Activated CD4-positive, alpha-beta T cell treated with anti-CD3 and anti-CD28 coated beads, Interleukin-2, amount 50 U/mL, for 4 hours (primary cell): Measurements from ENCODE around the gene TRIP13.
"Not testable (repeated sequence)": the region's sequence is repeated elsewhere in the genome, so short reads cannot be mapped to it uniquely, and the experiment has no call there.

Experiments used
- DNase-seq, 2 experiments: peaks; one replicate each; pipeline ENCODE4 v3.0.0-alpha.2; 2020

Gene TRIP13, protein sequence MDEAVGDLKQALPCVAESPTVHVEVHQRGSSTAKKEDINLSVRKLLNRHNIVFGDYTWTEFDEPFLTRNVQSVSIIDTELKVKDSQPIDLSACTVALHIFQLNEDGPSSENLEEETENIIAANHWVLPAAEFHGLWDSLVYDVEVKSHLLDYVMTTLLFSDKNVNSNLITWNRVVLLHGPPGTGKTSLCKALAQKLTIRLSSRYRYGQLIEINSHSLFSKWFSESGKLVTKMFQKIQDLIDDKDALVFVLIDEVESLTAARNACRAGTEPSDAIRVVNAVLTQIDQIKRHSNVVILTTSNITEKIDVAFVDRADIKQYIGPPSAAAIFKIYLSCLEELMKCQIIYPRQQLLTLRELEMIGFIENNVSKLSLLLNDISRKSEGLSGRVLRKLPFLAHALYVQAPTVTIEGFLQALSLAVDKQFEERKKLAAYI

DNA sequence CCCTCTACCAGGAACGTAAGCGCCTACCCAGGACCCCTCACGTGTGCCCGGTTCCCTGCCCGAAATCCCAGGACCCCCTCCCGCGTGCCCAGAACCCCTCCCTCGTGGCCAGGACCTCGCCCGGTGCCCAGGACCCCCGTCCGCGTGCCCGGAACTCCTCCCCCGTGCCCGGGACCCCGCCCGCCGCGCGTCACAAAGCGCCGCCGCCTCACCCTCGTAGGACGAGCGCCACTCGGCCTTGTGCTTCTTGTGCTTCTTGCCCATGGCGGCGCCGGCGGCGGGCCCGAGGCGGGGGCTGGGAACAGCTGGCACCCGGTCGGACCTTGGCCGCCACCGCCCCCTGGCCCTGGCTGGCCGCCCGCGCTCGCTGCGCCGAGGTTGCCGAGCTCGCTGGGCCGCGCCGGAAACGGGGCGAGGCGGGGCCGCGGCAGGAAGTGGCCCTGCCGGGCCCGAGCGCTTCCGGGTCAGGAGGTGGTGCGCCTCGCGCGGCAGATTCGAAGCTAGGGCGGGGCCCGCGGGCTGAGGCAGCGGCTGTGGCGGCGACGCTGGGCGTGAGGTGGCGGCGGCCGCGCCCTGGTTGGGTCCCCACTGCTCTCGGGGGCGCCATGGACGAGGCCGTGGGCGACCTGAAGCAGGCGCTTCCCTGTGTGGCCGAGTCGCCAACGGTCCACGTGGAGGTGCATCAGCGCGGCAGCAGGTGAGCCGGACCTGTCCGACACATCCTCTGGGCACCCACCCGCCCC is at the start of gene TRIP13, which contains the start of gene BRD9:
Gene TRIP13 (plus strand): TSS at position 491 of the 743 bp plus-strand sequence. CDS start 115 bp downstream, at position 606.
Gene BRD9 (minus strand): TSS at position 408 of the 743 bp plus-strand sequence. CDS start 144 bp downstream, at position 264.
- peak; percentile 75 to 80 for DNase-seq

- DNase-seq = not testable (repeated sequence)
Measured at GRCh38 chr5:843371-843770, 49.3 kb upstream of the TRIP13 start.

GRCh38 chr5:843926-844325 is 48.8 kb upstream of the TRIP13 start:
- not testable (repeated sequence) for DNase-seq

DNA sequence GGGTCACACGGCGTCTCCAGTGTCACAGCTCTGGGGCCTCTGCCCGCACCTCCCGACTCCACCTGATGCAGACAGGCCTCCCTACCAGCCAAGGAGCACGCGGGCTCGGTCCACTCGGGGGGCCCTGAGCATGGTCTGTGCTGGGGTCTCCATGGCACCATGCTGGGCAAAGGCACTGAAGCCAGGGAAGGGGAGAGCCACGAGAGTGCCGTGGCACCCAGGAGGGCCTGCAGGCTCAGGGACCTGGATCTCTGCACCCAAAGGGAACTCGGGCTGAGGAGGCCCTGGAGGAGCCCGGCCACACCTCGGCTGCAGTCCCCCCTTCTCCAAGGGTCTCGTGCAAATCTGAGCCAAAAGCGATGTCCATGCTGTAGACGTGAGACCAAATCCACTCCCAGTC is 48.3 kb upstream of the TRIP13 start:
- not testable (repeated sequence) for DNase-seq

GRCh38 chr5:845031-845675 is 47.5 kb upstream of the TRIP13 start:
- not testable (repeated sequence) for DNase-seq

DNA sequence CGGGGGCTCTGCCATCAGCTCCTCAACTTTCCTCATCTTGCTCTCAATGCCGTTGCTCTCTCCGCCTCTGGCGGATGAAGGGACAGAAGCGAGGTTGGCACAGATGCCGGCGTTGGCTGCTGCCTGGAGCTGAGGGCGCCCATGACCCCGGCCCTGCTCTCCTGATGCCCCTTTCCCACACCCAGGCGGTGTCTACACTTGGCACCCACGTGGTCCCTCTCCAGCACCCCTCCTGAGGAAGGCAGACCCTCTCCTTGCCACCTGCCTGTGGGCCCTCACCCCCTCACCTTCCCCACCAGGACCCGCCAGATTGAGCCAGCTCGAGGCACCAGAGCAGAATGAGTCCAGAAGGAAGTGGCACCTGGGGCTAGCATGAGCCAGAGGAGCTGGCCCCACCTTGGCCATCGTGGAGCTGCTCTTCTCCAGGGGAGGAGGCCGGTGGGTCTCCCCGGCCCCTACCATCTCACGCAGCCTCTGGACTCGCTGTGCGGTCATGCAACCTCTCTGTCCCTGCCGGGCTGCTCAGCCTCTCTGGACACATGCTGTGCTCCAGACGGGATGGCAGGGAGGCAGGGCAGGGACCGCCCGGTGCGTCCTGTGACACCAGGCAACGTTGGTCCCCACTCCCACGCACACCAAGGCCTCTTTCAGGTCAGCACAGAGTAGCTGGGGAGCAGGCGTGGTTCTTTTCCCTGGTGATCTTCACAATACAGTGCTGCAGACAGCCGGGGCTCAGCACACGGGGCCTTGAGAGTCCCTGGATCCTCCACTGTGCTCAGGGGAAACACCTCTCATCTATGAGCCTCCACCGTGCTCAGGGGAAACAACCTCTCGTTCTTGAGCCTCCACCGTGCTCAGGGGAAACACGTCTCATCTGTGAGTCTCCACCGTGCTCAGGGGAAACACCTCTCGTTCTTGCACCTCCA is 46.7 kb upstream of the TRIP13 start:
- DNase-seq = not testable (repeated sequence)

- not testable (repeated sequence) for DNase-seq
Measured at GRCh38 chr5:846602-847091, 46.0 kb upstream of the TRIP13 start.

- DNase-seq = not testable (repeated sequence)
Measured at GRCh38 chr5:847212-847611, 45.5 kb upstream of the TRIP13 start.

- DNase-seq = not testable (repeated sequence)
Measured at GRCh38 chr5:847736-848135, 44.9 kb upstream of the TRIP13 start.

DNA sequence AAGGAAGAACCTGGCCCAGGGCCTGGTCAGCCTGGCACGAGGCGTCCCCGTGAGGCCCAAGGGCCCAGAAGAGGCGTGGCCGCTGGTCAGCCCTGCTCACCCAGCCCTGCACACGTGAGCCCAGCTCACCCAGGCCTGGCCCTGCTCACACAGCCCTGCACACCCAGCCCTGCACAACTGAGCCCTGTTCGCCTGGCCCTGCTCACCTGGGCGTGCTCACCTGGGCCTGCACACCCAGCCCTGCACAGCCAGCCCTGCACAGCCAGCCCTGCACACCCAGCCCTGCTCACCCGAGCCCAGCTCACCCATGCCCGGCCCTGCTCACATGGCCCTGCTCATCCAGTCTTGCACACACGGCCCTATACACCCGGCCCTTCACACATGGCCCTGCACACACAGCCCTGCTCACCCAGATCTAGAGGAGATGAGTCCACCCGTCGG is 44.0 kb upstream of the TRIP13 start:
- DNase-seq = no peak

DNA sequence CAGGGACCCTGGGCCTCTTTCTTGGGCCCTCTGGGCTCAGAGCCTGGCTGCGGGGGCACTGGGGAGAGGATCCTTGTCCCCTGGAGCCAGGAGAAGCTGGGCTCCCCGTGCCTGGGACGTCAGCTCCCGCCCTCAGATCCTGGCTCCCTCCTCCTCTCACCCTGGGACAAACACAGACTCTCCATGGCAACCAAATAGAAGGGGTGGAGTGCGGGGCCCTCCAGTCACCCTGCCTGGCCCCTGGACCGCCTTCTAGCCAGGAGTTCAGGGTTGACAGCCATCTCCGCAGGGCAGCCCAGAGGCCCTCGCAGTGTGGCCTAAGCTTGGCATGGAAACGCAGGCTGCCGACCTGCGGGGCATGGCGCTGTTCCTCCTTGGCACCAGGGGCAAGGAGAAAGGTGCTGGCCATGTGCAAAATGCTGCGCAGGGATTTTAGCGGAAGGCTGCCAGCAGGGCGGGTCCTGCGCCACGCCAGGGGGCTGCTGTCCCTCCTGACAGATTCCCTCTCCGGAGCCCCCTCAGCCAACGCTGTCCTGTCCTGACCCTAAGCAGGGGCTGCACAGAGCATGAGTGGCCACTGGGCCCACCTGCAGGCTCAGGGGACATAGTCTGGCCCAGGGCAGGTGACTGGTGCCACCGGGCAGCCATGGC is 42.9 kb upstream of the TRIP13 start:
- DNase-seq = no peak

- DNase-seq = no peak
Measured at GRCh38 chr5:850511-851006, 42.1 kb upstream of the TRIP13 start, which contains the start of gene ZDHHC11. Gene ZDHHC11 (minus strand): TSS chr5:850986. CDS start chr5:850602, 384 bp downstream.

DNA sequence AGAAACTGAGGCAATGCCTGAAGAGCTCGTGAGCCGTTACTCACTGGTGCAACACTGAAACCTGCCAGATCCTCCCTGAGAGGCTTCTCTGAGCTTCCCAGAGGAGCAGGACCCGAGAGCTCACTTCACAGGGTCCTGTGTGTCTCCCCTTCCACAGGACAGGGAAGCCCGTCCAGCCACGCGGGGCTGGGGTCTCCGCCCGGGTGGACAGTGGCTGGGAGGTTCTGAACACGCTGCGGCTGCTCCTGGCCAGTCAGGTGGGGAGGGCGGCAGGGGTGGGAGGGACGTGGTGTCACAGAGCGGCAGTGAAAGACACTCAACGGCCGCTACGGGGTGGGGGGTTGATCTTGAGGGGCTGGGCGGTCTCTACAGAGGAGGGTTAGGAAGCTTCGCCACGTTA is 41.6 kb upstream of the TRIP13 start:
- no peak for DNase-seq

DNA sequence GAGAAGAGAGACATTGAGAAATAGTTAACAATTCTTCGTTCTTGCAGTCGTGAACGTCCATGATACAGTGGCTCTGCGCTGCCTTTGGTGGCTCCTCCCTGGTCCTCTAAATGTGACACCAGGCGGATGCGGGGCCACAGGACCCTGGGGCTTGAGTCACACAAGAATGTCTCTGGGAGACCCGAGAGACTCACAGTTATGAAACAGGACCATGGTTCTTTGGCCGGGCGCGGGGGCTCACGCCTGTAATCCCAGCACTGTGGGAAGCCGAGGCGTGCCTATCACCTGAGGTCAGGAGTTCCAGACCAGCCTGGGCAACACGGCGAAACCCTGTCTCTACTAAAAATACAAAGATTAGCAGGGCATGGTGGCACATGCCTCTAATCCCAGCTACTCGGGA is 41.1 kb upstream of the TRIP13 start:
- DNase-seq = no peak

GRCh38 chr5:852018-852417 is 40.7 kb upstream of the TRIP13 start:
- DNase-seq = no peak

GRCh38 chr5:852431-853401 is 40.0 kb upstream of the TRIP13 start:
- DNase-seq = no peak

GRCh38 chr5:853416-854090 is 39.1 kb upstream of the TRIP13 start:
- not testable (repeated sequence) for DNase-seq

DNA sequence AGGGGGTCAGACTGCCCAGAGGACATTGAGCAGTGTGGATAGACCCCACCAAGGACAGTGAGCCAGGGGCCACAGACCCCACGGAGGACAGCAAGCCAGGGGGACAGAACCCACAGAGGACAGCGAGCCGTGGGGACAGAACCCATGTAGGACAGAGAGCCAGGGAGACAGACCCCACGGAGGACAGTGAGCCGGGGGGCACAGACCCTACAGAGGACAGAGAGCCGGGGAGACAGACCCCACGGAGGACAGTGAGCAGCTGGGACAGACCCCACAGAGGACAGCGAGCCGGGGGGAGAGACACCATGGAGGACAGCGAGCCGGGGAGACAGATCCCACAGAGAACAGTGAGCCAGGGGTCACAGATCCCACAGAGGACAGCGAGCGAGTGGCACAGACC is 38.5 kb upstream of the TRIP13 start:
- DNase-seq = no peak
